Heart left ventricle (tissue), 16 donors: ENCODE results near the gene ACSL4. TPM values are rescaled to one million over a fixed set of nuclear protein-coding genes. Genes with fewer than 3 reads are reported as not detected.
A peak's percentile ranks its signal among the peaks of the same experiment; 100 is the strongest.

Experiments used
- ATAC-seq, 4 donors: fragments of 200-7000 bp; cut with Tn5 transposase; one replicate each; pipeline ENCODE4 v1.9.1; 2020 to 2022; ENCODE audit warnings: moderate library complexity in 4 of 4, mild to moderate bottlenecking in 3 of 4, moderate number of reproducible peaks in 1 of 4
- DNase-seq, 5 donors: peaks; one replicate each; pipeline ENCODE4 v3.0.0-alpha.2; 2020
- H3K27ac ChIP-seq, 12 donors: fragments of 200-600 bp; sonication (generic) in 4 of 12; one replicate each; pipeline versions ENCODE4 v1.5.0 to v1.8.0; 2016 to 2022; ENCODE audit warnings: mild to moderate bottlenecking in 2 of 12
- H3K27me3 ChIP-seq, 9 donors: fragments of 200-600 bp; sonication (generic) in 2 of 9; one replicate each; pipeline versions ENCODE4 v1.5.1 to v1.8.0; 2016 to 2022; ENCODE audit warnings: mild to moderate bottlenecking in 3 of 9
- H3K36me3 ChIP-seq, 9 donors: fragments of 200-600 bp; sonication (generic) in 2 of 9; one replicate each; pipeline versions ENCODE4 v1.5.0 to v1.8.0; 2018 to 2022; ENCODE audit warnings: mild to moderate bottlenecking in 2 of 9
- H3K4me1 ChIP-seq, 12 donors: fragments of 200-600 bp; sonication (generic) in 4 of 12; one replicate each; pipeline versions ENCODE4 v1.5.0 to v1.8.0; 2016 to 2022; ENCODE audit warnings: mild to moderate bottlenecking in 3 of 12
- H3K4me3 ChIP-seq, 12 donors: fragments of 200-600 bp; sonication (generic) in 4 of 12; one replicate each; pipeline versions ENCODE4 v1.5.0 to v1.8.0; 2017 to 2022; ENCODE audit warnings: mild to moderate bottlenecking in 9 of 12, moderate library complexity in 4 of 12
- H3K9me3 ChIP-seq, 12 donors: fragments of 200-600 bp; sonication (generic) in 4 of 12; one replicate each; pipeline versions ENCODE4 v1.5.0 to v1.8.0; 2016 to 2022; ENCODE audit warnings: mild to moderate bottlenecking in 1 of 12
- POLR2A ChIP-seq, 2 donors: fragments of 450-650 bp; IDR thresholded peaks; one replicate each; pipeline ENCODE4 v1.6.1; 2017; ENCODE audit warnings: antibody characterized with exemption in 2 of 2, mild to moderate bottlenecking in 2 of 2, moderate library complexity in 2 of 2
- WGBS, 4 donors: extraction: QIAGEN DNeasy Blood & Tissue Kit in 2 of 4; methylation state at CpG; one replicate each; pipeline versions ENCODE4 v1.1.5 to v1.1.7; 2013 to 2018; 5-methylcytosine and 5-hydroxymethylcytosine counted together
- intact Hi-C, 10 donors: fragments of 100-400 bp; cut with DNase I; formaldehyde crosslinking; loops; one replicate each; pipeline versions ENCODE4 v1.11.1 to v1.14.2; 2022
- polyA plus RNA-seq, 2 donors: library from polyadenylated mRNA; stranded (reverse); fragments of 200-250 nt; gene quantifications; one replicate each; pipeline ENCODE4 v1.2.3, GENCODE V29; 2013
- total RNA-seq, 9 donors: library from RNA; depleted of rRNA in 2 of 9; stranded (reverse); fragments of >200 nt in 2 of 9; fragmentation: NEBNext Ultra II Directional in 3 of 9; extraction: Animal tissue kit (Norgen Biotek cat#: 25700) in 3 of 9; gene quantifications; one replicate each; pipeline versions ENCODE4 v1.1.0 to v1.2.4, GENCODE V29; 2016 to 2023
- TF ChIP-seq, protein P1 (sequence below), 12 donors: fragments of 200-600 bp; sonication (generic) in 4 of 12; IDR thresholded peaks; one replicate each; pipeline versions ENCODE4 v1.5.0 to v1.8.0; 2018 to 2022; ENCODE audit warnings: antibody characterized with exemption in 12 of 12, mild to moderate bottlenecking in 5 of 12
- donor health status: ischemic (EF 13 %, LVEDD 7.1; RV severe dilation, severe dysfunction).
- donor health status: healthy with polysubstance abuse.
- donor health status: DM: no; HTN: yes; CAD: no.
- donor health status: DM: no; HTN: no; CAD: no.
- donor health status: ischemic (EF 25% LVEDD 6.9; RV normal size, moderate dysfunction).
- donor health status: ischemic (EF 25% LVEDD 5.7; RV mildly dilated, moderate dysfunction).
- donor health status: healthy.
- donor health status: DM: yes; HTN: yes; CAD: no.
- donor health status: ischemic (EF 35%, LVEDD 5.7; RV mildly dilated, moderate dysfunction).
- donor health status: nonischemic (EF 11% LVEDD 7.7; RV severe dilation, severe dysfunction).
- donor health status: DM: yes; HTN: yes; CAD: no.
- donor health status: PGD.
- donor health status: ischemic (EF 29% LVEDD 5.4; RV normal size, mild dysfunction).
- donor health status: nonischemic (EF 23%, LVEDD 6.1; RV moderate dilation, normal function).

ACSL4 gene
- total and polyA plus RNA-seq, 11 donors: 11.7 to 68.7 (median 54.9) TPM

DNA sequence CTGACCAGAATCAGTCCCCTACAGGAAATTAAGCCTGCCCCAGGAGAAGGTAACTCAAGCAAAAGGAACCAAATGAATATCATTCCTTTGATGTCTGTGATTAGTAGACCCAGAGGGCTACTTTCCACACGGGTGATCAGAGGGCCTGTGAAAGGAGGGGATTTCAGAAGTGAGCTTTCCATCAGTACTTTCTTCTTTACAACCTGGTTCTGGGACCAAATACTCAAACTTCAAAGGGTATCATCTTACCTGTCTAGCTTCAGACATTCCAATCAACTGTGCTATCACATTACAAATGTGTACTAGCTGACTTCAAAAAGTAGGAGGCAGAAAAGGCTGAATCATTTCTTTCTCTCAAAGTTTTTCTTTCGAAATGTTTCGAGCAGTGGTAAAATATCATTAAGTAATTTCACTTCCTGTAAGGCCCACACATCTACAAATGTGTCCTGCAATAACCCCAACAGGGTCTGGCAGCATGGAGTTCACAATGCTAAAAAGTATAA is 23.9 kb downstream of the ACSL4 start:
- WGBS, 4 donors: 29 to 52% (median 39%) methylated on average over 3 of the region's 3 CpGs
- DNase-seq: no peak
- Histone ChIP-seq H3K27me3 (peaks cover 0 to 10% (median 0%) of the 10 kb centered on the region in 9 donors), H3K36me3 (no peaks in the 10 kb centered on the region), H3K4me1 (peaks cover 0 to 75% (median 7%) of the 10 kb centered on the region in 12 donors), H3K4me3 (peak overlapping the region in 1 of 12 donors; percentile 5), H3K9me3 (no peaks in the 10 kb centered on the region), H3K27ac (peak overlapping the region in 5 of 12 donors; percentile 23 to 81 (median 64))
- peak in 3 of 4 donors; percentile 27 to 63 (median 40) for ATAC-seq
- TF ChIP-seq, protein P1, sequence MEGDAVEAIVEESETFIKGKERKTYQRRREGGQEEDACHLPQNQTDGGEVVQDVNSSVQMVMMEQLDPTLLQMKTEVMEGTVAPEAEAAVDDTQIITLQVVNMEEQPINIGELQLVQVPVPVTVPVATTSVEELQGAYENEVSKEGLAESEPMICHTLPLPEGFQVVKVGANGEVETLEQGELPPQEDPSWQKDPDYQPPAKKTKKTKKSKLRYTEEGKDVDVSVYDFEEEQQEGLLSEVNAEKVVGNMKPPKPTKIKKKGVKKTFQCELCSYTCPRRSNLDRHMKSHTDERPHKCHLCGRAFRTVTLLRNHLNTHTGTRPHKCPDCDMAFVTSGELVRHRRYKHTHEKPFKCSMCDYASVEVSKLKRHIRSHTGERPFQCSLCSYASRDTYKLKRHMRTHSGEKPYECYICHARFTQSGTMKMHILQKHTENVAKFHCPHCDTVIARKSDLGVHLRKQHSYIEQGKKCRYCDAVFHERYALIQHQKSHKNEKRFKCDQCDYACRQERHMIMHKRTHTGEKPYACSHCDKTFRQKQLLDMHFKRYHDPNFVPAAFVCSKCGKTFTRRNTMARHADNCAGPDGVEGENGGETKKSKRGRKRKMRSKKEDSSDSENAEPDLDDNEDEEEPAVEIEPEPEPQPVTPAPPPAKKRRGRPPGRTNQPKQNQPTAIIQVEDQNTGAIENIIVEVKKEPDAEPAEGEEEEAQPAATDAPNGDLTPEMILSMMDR (IDR thresholded peaks at IDR 0.05): no peak
- no peak for TF ChIP-seq POLR2A (IDR thresholded peaks at IDR 0.05)
- intact Hi-C loops: no loop called here

DNA sequence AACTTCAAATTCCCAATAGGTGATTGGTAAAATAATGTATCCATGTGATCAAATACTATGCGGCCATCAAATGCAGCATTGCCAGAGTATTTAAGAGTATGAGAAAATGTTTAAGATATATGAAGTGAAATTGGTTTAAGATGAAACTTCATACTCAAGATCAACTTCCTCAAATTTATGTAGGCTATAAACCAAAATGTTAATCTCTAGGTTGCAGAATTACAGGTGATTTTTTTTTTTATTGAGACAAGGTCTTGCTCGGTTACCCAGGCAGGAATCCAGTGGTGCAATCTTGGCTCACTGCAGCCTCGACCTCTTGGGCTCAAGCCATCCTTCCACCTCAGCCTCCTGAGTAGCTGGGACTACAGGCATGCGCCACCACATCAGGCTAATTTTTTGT is 25.3 kb downstream of the ACSL4 start:
- H3K27me3 ChIP-seq: peaks cover 0 to 10% (median 0%) of the 10 kb centered on the region in 9 donors
- intact Hi-C loops: no loop called here
- ATAC-seq (no peak), DNase-seq (no peak)
- WGBS, 4 donors: 65 to 81% (median 78%) methylated on average over 4 of the region's 4 CpGs
- H3K9me3 ChIP-seq: no peaks in the 10 kb centered on the region
- peak overlapping the region in 5 of 12 donors; percentile 41 to 81 (median 42) for H3K27ac ChIP-seq
- TF ChIP-seq, protein P1 (IDR thresholded peaks at IDR 0.05): no peak
- no peak for TF ChIP-seq POLR2A (IDR thresholded peaks at IDR 0.05)
- peaks cover 0 to 65% (median 5%) of the 10 kb centered on the region in 12 donors for H3K4me1 ChIP-seq
- no peaks in the 10 kb centered on the region for H3K36me3 ChIP-seq
- H3K4me3 ChIP-seq: peak overlapping the region in 7 of 12 donors; percentile 20 to 42 (median 34)

DNA sequence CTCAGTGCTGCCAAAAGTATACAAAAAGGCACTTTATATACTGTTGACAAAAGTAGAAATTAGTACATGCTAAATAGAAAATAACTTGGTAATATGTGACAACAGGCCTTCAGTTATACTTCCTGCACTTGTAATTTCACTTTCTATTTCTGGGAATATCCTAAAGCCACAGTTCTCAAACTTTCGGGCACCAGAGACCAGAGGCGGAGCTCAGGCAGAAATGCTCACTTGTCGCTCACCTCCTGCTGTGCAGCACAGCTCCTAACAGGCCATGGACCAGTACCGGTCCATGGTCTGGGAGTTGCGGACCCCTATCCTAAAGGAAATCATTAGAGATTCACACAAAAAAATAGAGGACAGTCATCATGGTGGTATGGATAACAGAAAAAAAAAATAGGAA is 25.7 kb downstream of the ACSL4 start:
- Histone ChIP-seq H3K27me3 (peaks cover 0 to 10% (median 0%) of the 10 kb centered on the region in 9 donors), H3K9me3 (no peaks in the 10 kb centered on the region), H3K4me1 (peaks cover 0 to 62% (median 5%) of the 10 kb centered on the region in 12 donors), H3K4me3 (peak overlapping the region in 7 of 12 donors; percentile 20 to 42 (median 34)), H3K36me3 (no peaks in the 10 kb centered on the region), H3K27ac (peak overlapping the region in 5 of 12 donors; percentile 41 to 81 (median 42))
- WGBS, 4 donors: 28 to 61% (median 55%) methylated on average over 5 of the region's 5 CpGs
- peak in 1 of 5 donors; percentile 18 for DNase-seq
- no peak for TF ChIP-seq POLR2A (IDR thresholded peaks at IDR 0.05)
- TF ChIP-seq, protein P1 (IDR thresholded peaks at IDR 0.05): no peak
- intact Hi-C loops: no loop called here
- ATAC-seq: peak in 1 of 4 donors; percentile 50

DNA sequence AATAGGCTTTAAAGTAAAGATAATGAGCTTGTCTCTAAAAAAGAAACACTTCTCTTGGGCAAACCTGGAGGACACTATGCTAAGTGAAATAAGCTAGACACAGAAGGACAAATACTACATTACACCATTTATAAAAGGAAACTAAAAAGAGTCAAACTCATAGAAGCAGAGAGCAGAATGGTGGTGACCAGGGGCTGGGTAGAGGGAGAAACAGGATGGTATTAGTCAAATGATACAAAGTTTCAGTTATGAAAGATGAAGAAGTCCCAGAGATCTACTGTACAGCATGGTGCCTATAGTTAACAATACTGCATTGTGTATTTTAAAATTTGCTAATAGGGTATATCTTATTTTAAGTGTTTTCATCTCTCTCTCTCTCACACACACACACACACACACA is 28.5 kb downstream of the ACSL4 start:
- Histone ChIP-seq H3K9me3 (no peaks in the 10 kb centered on the region), H3K27me3 (no peaks in the 10 kb centered on the region), H3K27ac (no peak overlapping the region), H3K4me3 (no peak overlapping the region), H3K4me1 (peaks cover 0 to 36% (median 5%) of the 10 kb centered on the region in 12 donors), H3K36me3 (no peaks in the 10 kb centered on the region)
- TF ChIP-seq, protein P1 (IDR thresholded peaks at IDR 0.05): no peak
- intact Hi-C loops: no loop called here
- ATAC-seq (no peak), DNase-seq (no peak)
